A549 (cell line): ENCODE data around the gene TSPEAR.

Experiments
- CBX8 ChIP-seq: fragments of 200-600 bp; sonication (generic); IDR thresholded peaks from 2 replicates; pipeline ENCODE4 v1.6.1; 2016
- CEBPB ChIP-seq, 2 experiments: fragments of >200 bp in 1 of 2; sonication (Bioruptor Twin) in 1 of 2; formaldehyde crosslinking in 1 of 2; IDR thresholded peaks; 2 replicates each; pipeline ENCODE4 v1.6.1; 2012 to 2016
- EP300 ChIP-seq, 2 experiments: fragments of >200 bp; sonication (Bioruptor Twin); formaldehyde crosslinking; IDR thresholded peaks; 2 replicates in 1 of 2; 3 replicates in 1 of 2; pipeline ENCODE4 v1.6.1; 2016 to 2017
- MAFK ChIP-seq: fragments of 450-650 bp; IDR thresholded peaks from 2 replicates; pipeline ENCODE4 v1.6.1; 2014; ENCODE audit not compliant: partially characterized antibody
- MAX ChIP-seq: IDR thresholded peaks from 2 replicates; pipeline ENCODE4 v1.6.1; 2012
- MYC ChIP-seq: IDR thresholded peaks from 2 replicates; pipeline ENCODE4 v1.6.1; 2012; ENCODE audit warnings: mild to moderate bottlenecking, inconsistent platforms, low read length, improper control_type of control experiment, borderline replicate concordance
- RAD21 ChIP-seq, 2 experiments: fragments of >200 bp in 1 of 2; sonication (Bioruptor Twin) in 1 of 2; formaldehyde crosslinking in 1 of 2; IDR thresholded peaks in 1 of 2; conservative IDR thresholded peaks in 1 of 2; 2 replicates in 1 of 2; 3 replicates in 1 of 2; pipeline ENCODE4 v1.6.1; 2012 to 2018; ENCODE audit warnings: inconsistent platforms in 1 of 2
- USF2 ChIP-seq: fragments of 450-650 bp; IDR thresholded peaks from 2 replicates; pipeline ENCODE4 v1.6.1; 2014; ENCODE audit warnings: antibody characterized with exemption
- ZSCAN20 ChIP-seq: fragments of 250-450 bp; sonication (Bioruptor Pico); IDR thresholded peaks from 2 replicates; pipeline ENCODE4 v1.8.0; 2022; ENCODE audit warnings: mild to moderate bottlenecking, moderate library complexity
- TF ChIP-seq, protein P1 (sequence below): fragments of >200 bp; sonication (Bioruptor Twin); formaldehyde crosslinking; IDR thresholded peaks from 3 replicates; pipeline ENCODE4 v1.5.1; 2016

DNA sequence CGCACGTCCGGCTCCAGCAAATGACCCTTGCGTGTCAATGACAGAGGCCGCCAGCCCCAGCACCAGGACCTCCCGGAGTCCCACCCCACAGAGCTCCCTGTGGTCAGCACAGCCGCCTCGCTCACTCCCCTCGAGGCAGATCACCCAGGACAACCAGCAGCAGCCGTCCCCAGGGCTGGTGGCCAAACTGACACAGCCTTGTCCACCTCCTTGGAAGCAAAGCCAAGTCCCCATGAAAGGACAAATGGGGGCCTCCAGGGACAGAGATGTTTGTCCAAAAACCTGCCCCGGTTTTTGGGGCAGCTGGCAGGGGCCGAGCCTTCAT, 72.1 kb downstream of the TSPEAR start:
- TF ChIP-seq, protein P1, sequence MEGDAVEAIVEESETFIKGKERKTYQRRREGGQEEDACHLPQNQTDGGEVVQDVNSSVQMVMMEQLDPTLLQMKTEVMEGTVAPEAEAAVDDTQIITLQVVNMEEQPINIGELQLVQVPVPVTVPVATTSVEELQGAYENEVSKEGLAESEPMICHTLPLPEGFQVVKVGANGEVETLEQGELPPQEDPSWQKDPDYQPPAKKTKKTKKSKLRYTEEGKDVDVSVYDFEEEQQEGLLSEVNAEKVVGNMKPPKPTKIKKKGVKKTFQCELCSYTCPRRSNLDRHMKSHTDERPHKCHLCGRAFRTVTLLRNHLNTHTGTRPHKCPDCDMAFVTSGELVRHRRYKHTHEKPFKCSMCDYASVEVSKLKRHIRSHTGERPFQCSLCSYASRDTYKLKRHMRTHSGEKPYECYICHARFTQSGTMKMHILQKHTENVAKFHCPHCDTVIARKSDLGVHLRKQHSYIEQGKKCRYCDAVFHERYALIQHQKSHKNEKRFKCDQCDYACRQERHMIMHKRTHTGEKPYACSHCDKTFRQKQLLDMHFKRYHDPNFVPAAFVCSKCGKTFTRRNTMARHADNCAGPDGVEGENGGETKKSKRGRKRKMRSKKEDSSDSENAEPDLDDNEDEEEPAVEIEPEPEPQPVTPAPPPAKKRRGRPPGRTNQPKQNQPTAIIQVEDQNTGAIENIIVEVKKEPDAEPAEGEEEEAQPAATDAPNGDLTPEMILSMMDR = no peak
- no peak for TF ChIP-seq MYC
- no peak for TF ChIP-seq USF2
- TF ChIP-seq MAX = no peak
- no peak for TF ChIP-seq MAFK
- TF ChIP-seq CBX8 = no peak
- no peak for TF ChIP-seq EP300 (IDR thresholded peaks at IDR 0.05)
- TF ChIP-seq CEBPB (IDR thresholded peaks at IDR 0.05) = no peak
- no peak for TF ChIP-seq ZSCAN20 (CRISPR knock-in tag)
- no peak for TF ChIP-seq RAD21 (conservative IDR thresholded peaks at IDR 0.05 in 1 of 2, IDR thresholded peaks at IDR 0.05 in 1 of 2)
